Stromal cell of bone marrow (primary cell): ENCODE measurements around the gene TRIM29.

ENCODE experiments used
- DNase-seq: peaks from one replicate; pipeline ENCODE4 v3.0.0-alpha.2; 2012; ENCODE audit warnings: low read depth

The TRIM29 gene

DNA sequence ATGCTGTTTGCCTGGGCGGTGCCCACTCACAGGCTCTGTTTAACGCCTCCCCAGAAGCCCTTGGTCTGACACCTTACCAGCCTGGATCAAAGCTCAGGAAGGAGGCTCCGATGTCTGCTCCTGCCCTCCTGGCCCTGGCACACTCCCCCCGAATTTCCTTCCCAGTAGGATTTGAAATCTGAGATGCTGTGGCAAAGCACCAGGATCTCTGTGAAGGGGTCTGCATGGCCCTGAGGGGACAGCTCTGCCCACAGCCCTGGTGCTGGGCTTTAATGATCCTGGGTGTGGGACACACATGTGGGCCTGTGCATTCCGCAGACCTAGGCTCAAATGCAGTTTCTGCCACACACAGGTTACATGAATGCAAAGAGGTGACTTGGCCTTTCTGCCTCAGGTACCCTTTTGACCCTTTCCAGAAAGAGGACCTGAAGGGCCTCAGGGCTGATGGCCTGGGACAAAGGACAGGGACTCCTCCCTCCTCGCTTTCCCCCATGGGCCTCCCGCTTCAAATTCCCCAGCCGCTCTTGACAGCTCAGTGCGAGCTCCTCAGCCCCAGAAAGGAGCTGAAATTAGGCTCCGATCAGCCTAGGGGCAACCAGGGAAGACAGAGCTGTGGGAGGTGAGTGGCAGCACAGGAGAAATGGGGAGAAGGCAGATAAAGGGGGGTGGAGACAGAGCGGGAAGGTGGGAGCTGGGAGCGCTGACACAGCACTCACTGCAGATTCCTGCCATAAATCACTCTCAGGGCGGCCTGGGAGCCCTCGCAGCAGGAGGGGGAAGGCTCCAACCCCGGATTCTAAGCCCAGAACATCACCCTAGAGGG lies 41.3 kb downstream of the TRIM29 start:
- no peak for DNase-seq

DNA sequence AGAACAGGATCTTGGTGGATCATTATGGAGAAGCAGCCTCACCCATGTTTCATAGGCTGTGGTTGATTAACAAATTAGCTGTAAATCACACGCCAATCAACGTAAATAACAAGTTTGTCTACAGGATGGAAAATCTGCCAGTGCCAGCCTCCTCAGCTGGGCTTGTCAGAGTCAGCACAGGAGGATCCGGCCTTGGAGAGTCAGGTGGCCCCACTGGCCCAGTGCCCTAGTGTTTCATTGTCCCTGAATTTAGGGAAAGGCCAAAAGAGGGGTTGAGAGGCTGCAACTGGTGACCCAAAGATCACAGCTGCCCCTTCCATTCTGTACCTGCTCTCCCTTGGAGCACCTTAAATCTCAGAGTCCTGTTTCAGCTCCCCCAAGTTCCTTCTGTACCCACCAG lies 42.4 kb downstream of the TRIM29 start:
- DNase-seq = no peak

DNA sequence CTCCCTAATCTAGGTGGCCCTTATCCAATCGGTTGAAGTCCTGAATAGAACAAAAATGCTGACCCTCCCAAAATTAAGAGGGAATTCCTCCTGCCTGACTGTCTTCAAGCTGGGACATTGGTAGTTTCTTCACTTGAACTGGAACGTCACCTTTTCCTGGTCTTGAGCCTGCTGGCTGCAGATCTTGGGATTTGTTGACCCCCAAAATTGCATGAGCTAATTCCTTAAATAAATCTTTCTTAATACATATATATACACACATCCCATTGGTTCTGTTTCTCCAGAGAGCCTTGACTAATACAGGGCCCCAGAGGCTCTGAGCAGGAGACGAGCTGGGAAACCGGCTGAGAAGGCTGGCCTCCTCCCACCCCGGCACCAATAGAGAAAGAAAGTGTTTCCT lies 46.2 kb downstream of the TRIM29 start:
- no peak for DNase-seq

DNA sequence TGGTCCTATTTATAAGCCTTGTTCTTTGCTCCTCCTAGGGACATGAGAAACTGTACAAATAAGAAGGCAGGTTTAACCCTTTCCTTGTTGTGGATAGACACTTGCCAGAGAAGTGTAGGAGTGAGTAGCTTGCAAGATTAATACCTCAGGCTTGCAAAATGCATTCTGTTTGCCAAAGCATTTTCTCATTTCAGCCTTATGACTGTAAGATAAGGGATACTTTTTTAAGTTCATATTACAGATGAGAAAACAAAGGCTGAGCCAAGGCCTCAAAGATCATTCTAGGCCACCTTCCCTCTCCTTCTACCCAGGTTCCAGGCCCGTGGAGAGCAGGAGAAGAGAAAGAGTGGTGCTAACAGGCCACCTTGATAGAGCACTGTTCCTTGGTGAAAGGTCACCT lies 46.8 kb downstream of the TRIM29 start:
- no peak for DNase-seq

DNA sequence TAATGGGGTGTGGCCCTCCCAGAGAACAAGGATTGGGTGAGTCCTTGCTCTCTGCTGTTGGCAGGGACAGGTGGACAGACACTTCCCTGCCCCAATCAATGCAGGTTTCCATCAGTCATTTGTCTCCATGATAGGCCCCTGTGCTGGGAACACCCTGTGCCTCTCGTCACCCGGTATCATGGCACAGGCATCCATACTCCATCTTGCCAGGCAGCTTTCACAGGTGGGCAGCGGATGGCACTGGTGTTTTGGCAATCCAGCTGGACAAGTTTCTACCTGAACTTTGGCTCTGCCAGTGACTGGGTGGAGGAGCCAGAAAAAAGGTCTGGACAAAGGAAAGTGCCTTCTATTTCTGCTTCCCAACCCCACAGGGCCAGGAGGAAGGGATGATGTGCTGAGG lies 47.5 kb downstream of the TRIM29 start:
- DNase-seq = no peak

DNA sequence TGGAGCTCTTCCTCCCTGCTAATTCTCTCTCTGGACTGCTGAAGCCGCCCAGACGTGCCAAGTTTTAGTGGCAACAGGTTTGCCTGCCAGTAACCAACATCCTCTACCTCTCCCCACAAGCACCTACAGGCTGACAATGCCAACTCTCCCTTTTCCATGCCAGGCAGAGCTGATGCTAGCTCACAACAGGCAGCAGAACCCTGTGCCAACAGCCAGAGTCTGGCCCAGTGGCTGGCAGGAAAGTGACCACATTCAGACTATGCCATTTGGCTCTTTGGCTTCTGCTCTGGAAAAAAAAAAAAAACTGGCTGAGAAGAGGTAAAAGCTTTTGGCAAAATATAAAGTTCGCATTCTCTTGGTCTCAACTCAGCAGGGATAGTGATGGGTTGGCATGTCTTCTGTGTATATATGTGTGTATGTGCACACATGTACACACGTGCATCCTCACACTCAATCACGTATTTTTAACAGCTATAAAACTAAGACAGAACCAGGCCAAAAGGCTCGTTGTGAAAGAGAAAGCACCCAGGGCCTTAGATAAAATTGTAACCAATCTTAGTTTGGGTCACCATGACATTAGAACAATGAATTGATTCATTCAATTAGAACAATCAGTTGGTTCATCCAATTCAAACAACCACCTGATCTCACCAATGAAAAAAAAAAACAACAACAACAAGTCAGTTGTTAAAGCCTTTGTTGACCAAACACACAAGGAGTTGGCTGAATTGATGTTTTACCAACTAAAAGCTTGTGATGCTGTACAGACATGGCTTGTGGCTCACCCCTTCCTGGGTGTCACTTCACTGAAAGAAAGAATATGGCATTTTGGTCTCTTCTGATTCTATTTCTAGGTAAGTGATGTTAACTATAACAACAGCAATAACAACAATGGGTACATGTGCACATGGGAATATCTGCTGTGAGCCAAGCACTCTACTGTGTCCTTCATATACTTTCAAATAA lies 48.6 kb downstream of the TRIM29 start:
- no peak for DNase-seq

DNA sequence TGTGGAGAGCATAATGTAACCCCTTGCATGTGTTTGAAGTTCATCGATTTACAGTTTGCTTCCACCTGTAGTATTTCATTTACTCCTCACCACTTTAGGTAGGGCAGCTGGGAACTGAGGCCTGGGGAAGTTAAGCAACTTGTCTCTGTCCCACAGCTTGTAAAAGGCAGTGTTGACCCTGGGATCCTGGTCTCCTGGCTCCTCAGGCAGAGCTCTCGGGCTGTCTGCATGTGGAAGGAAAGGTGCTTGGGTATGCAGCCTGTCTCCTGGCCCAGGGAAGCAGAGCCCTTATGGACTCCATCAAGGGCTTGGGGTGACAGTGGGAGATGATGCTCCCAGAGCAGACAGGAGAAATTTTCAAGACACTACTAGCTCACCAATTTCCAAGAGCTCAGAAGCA lies 49.9 kb downstream of the TRIM29 start:
- DNase-seq = no peak

DNA sequence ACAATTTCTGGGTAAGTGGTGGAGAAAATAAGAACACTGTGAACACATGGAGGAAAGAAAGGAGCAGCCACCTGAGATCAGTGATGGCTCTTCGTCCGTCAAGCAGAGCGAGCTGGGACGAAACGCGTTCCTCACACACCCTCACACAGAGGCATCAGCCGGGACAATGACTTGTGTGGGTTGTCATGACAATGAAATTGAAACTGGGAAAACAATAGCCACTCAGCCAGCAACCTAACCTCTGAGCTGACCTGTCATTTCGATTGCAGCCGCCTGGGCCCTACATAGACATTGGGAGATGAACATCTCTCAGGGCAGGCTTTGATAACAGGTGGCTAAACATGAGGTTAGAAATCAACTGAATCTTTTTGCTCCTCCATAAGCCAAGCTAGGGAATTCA lies 51.3 kb downstream of the TRIM29 start:
- DNase-seq = no peak

DNA sequence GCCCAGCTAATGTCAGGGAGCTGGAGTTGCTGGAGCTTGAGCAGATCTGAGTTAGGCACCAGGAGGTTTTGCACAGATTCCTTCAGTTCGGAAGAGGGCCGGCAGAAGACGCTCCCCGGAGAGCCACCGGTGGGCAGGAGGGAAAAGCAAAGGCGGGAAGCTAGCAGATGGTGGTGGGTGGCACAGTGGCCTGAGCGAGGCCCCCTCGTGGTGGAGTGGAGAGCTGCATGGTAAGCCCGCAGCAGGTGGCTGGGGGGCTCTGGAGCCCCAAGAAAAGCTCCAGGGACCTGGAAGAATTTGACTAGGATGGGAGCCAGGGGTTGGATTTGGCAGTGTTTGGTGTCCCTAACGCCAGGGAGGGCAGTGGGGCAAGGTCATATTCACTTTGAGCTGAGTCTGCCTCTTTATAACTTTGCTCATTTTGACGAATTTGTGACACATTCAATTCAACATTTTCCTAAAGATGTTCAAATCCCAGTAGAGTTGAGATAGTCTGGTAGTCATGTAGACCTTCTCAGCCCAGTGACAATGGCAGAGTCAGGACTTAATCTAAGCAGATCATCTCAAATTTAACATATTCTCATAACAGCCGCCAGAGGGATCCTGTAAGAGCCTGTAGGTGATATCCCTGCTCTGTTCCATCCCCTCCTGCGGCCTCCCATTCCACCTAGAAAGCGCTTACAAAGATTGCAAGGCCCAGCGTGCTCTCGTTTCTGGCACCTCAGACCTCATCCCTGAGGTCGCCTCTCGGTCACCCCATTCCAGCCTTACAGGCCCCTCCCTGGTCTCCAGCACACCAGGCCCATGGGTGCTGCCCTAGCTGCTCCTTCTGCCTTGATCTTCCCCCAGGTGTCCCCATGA lies 57.9 kb downstream of the TRIM29 start:
- DNase-seq = no peak

DNA sequence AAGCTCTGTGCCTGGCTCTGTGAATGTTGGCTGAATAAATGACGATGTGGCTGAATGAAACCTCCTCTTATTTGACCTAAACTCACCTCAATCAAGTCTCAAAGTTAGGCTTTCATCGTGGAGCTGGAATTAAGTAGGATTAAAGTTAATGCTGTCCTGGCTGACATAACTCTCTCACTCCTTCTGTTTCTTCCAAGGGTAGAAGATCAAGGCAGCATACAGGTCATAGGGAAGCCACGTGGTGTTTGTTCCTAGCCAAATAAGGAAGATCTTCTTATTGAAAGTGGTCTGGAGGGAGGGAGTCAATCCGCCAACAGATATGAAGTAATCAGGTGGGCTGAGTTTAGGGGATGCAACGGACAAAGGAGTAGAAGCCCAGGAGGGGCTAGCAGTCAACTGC lies 59.5 kb downstream of the TRIM29 start:
- no peak for DNase-seq

DNA sequence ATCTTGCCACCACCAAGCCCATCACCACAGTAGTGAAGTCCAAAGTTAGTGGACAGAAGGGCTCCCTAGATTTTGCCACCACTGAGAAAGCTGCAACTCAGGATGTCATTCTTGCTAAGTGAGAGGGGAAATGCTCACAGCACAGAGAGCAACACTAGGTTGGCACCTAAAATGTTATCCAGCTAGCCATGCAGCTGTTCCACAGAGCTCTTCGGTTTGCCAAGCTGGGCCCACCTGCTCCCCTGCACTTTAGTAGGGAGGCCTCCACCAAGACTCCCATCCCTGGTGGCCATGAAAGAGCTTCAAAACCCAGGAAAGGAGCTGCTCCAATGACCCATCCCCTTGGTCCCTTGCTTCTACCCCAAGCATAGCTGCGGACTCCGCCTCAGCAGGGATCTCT lies 63.8 kb downstream of the TRIM29 start:
- no peak for DNase-seq

DNA sequence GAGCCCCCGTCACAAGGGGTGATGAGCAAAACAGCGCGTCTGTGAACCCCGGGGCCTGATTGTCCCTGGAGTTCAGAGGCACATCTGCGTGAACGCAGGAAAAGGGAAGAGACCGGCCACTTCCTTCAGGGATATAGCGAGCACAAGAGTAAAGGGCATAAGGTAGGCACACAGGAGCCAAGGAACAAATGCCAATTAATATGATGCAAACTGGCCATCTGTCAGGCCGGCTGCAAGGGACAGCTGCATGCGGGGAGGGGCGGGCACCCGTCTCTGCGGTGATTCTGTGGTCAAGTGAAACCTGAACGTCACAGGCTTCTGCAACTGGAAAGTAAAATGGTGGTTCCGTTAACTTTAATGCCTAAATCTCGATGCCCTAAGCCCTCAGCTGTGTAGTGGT lies 64.7 kb downstream of the TRIM29 start:
- DNase-seq = no peak

DNA sequence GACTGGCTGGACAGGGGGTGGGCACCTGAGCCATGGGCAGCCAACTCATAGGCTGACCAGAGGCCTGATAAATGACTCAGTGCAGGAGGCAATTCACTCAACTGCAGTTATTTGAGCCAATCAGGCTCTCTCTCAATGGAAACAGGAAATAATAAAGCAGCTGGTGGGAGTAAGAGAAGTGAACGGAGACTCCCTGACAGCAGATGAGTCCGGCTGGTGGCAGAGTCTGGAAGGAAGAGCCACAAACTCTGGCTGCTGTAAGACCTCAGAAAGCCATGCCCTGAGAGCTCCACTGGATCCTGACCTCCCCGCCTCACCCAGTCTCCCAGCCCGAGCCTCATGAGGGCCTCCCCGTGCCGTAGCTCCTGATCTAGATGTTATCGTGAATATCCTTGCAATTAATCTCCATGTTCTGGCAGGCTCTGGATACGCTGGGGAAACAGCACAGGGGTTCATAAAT lies 69.8 kb downstream of the TRIM29 start:
- DNase-seq = peak; percentile 20

DNA sequence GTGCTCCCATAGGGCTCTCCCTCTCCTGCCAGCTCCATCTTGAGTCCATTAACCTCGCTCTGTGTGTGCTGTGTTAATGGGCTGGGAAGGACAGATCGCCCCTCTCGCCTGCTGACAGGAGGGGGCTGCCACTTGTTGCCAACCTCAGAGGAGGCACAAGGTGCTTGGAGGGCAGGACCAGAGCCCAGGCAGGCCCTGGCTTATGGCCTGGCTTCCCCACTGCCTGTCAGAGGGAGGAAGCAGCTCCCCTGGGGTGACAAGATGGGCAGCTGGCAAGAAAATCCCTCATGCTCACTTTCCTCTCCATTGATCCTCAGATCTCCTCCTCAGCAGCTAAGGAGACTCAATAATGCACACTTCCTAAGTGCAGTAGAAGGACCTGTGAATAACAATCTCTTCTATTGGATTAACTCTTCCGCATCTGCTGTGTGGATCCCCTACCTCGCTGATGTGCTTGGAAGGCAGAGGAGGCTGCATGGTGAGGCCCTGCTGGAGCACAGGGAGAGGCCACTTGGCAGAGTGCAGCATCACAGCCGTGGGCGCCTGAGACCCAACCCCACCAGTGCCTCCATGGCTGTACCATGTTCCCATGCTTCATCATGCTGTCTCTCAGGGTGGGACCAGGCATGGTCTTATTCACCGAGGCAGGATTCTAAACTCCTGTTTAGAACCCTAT lies 70.3 kb downstream of the TRIM29 start:
- no peak for DNase-seq

DNA sequence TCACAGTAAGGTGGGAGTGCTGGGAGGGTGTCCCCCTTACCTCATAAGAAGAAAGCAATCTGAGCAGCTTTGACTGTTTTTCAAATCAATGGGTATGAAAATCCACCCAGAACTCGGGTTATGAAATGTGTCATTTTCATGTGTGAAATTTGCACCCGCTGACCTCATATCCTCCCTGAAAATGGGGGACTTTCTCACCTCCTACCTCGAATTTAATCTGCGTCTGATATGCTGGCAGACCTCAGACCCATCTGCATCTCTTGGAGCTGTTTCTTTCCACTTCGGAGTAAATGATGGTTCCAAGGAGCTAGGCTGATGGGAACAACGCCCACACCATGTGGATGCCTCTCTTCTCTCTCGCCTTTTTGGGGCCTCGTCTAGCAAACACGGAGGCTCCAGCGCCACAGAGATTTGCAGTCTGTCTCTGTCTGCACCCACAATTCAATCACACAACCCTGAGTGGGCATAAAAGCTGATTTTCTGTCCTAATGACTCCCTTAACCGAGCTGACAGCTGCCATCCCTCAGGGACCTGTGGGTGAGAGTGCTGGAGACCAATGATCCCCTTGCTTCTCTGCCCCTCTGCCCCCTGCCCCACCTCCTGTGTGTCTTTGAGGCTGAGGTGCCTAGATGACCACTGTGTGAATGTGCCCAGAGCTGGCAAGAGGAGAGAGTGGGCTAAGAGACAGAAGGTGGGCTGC lies 71.0 kb downstream of the TRIM29 start:
- DNase-seq = no peak

DNA sequence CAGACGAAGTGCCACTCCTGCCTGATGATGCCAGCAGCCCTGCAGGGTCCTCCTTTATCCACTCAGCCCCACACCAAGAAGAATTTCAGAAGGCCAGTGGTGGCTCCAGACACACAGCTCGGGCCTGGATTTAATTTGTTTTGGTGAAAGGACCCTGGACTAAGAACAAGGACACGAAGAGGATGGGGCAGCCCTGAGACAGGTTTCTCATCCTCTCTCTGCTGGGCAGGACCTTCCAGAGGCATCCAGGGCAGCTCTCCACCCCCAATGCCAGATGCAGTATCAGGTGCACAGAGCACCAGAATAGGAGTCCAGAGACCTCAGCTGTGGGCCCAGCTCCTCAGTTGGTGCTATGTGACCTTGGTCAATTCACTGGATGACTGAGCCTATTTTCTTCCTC lies 72.0 kb downstream of the TRIM29 start:
- no peak for DNase-seq

DNA sequence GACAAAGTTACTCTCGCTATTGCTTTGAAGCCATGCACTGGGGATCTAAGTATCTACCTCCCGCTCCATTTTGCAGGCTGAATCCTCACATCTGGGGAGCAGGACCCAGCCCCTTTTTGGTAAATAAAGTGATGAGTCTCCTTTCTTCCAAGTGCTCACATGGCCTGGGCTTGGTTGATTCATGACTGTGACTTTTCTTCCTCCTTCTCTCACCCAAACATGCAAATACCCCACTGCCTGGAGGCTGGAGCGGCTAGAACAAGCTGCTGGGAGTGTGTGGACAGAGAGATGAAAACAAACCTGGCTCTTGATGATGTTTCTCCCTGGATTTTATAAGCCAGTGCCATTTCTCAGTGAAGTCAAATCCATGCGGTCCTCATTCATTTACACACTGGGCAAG lies 72.7 kb downstream of the TRIM29 start:
- DNase-seq = no peak

DNA sequence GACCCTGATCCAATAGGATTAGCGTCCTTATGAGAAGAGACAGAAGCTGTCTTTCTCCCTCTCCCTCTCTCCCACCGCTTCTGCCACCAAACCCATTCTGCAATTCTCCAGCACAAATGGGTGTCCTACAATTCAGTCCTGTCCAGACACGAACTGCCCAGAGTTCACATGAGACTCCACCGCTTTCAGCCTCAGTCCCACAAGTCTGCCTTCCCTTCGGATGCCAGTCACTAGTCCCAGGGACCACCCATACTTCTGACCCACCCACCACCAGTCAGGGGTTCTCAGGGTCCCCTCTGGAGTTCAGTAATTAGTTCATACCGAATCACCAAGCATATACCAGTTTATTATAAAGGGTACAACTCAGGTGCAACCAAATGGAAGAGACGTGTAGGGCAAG lies 73.6 kb downstream of the TRIM29 start:
- DNase-seq = no peak

DNA sequence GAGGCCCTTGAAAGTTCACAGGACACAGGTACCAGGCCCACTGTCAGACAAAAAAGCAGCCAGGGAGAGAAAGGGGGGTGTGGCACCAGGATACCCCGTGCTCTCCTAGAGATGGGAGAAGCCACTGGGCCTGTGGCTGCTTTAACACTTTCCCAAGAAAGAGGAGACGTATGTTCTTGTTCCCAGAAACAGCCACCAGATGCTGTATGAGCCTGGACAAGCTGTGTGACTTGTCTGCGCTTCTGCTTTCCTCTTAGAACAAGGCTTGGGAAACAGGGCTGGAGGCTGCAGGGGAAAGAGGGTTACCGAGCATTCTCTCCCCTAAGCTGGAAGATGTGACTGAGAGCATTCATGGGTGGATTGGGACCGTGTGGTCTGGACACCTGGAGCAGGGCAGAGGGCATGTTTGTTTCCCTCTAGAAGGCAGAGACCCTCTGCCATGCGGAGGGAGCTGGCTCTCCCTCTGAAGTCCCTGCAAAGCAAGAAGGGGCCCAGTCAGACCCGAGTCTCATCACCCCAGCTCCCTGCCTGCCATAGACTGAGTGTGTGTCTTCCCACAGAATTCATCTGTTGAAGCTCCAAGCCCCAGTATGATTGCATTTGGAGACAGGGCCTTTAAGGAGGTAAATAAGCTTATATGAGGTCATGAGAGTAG lies 74.1 kb downstream of the TRIM29 start:
- no peak for DNase-seq

DNA sequence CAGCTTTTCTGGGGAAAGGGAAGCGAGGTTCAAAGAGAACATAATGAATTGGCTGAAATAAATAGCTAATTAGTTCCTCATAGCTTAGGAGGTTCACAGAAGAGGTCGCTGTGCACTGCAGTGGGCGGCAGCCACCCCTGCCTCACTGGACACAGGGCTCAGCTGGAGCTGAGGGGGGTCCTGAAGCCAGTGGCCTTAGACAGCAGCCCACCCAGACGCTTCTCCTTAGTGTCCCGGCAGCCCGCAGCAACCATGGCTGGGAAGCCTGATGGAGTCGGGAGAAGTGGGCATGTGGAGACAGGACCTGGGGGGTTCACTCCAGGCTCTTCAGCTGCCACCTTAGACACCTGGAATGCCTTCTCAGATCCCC lies 75.4 kb downstream of the TRIM29 start:
- no peak for DNase-seq
